GM12878 (cell line): ENCODE results near the gene CACNA1H. TPM values are rescaled to one million over a fixed set of nuclear protein-coding genes. Genes with fewer than 3 reads are reported as not detected.

Source experiments
- ATAC-seq: fragments of 200-7000 bp; cut with Tn5 transposase; 3 replicates; pipeline ENCODE4 v1.9.1; 2020; ENCODE audit warnings: mild to moderate bottlenecking, moderate library complexity
- BruUV-seq: library from RNA; stranded (reverse); fragments of 400-500 nt; replicated peaks from 2 replicates; lab custom pipeline; 2021; lab: Mats Ljungman, UMichigan
- CTCF ChIA-PET: fragments of 300-600 bp; sonication (Branson Sonifier 250); formaldehyde crosslinking; extraction: SDS; loops from one replicate; lab custom pipeline; 2021; ENCODE audit warnings: inconsistent platforms; lab: Yijun Ruan, JAX
- POLR2A ChIA-PET: fragments of 350-600 bp; formaldehyde crosslinking; extraction: SDS; loops from one replicate; lab custom pipeline; 2021; ENCODE audit warnings: inconsistent platforms; lab: Charles Lee
- RAD21 ChIA-PET: fragments of 300-600 bp; sonication (Branson Sonifier 250); formaldehyde crosslinking; loops from one replicate; lab custom pipeline; 2023; ENCODE audit warnings: antibody characterized with exemption; ENCODE audit not compliant: unreplicated experiment; lab: Charles Lee
- SMC1A ChIA-PET: fragments of 300-600 bp; sonication (Branson Sonifier 250); formaldehyde crosslinking; loops from one replicate; lab custom pipeline; 2023; ENCODE audit not compliant: unreplicated experiment, uncharacterized antibody; lab: Charles Lee
- DNase-seq: peaks from one replicate; pipeline ENCODE4 v3.0.0-alpha.2; 2011; ENCODE audit warnings: low read depth, low spot score
- FAIRE-seq: peaks from 3 replicates; lab custom pipeline; 2011; peaks lifted over from hg19 to GRCh38; lab: Jason Lieb, UNC
- H2AFZ ChIP-seq: 2 replicates; pipeline ENCODE4 v1.6.0; 2011; ENCODE audit warnings: low read depth, low read length, control low read depth; ENCODE audit not compliant: control insufficient read depth
- H3K27ac ChIP-seq: 2 replicates; pipeline ENCODE4 v1.5.1; 2011; ENCODE audit warnings: control low read depth; ENCODE audit not compliant: control insufficient read depth, insufficient read depth
- H3K27me3 ChIP-seq, 2 experiments: replicated peaks in 1 of 2; 2 replicates each; pipeline versions ENCODE4 v1.6.0 to v1.6.1; 2011; ENCODE audit warnings: low read length in 1 of 2; ENCODE audit not compliant: control insufficient read depth in 2 of 2, insufficient read depth in 2 of 2
- H3K36me3 ChIP-seq, 2 experiments: 2 replicates each; pipeline ENCODE4 v1.5.1; 2011; ENCODE audit warnings: low read length in 1 of 2; ENCODE audit not compliant: control insufficient read depth in 2 of 2, insufficient read depth in 2 of 2
- H3K4me1 ChIP-seq: 2 replicates; pipeline ENCODE4 v1.6.1; 2011; ENCODE audit warnings: mild to moderate bottlenecking, low read length, moderate library complexity, mixed read lengths; ENCODE audit not compliant: control insufficient read depth, insufficient read depth
- H3K4me2 ChIP-seq: 2 replicates; pipeline ENCODE4 v1.6.0; 2011; ENCODE audit warnings: control low read depth; ENCODE audit not compliant: control insufficient read depth, insufficient read depth
- H3K4me3 ChIP-seq: fragments of 200-600 bp; sonication (generic); 2 replicates; pipeline ENCODE4 v1.5.1; 2016
- H3K79me2 ChIP-seq: 2 replicates; pipeline ENCODE4 v1.6.0; 2011; ENCODE audit warnings: low read length; ENCODE audit not compliant: control insufficient read depth, insufficient read depth
- H3K9ac ChIP-seq: 2 replicates; pipeline ENCODE4 v1.8.0; 2011; ENCODE audit warnings: low read length, control low read depth, mixed read lengths; ENCODE audit not compliant: control insufficient read depth, insufficient read depth
- H3K9me3 ChIP-seq: replicated peaks from 3 replicates; pipeline ENCODE4 v1.5.1; 2011; ENCODE audit warnings: mild to moderate bottlenecking, low read length; ENCODE audit not compliant: control insufficient read depth, insufficient read depth
- H4K20me1 ChIP-seq: 2 replicates; pipeline ENCODE4 v1.6.0; 2011; ENCODE audit not compliant: control insufficient read depth, insufficient read depth
- ATF3 ChIP-seq: IDR thresholded peaks from 2 replicates; pipeline ENCODE4 v1.6.1; 2011; ENCODE audit warnings: low read depth, mild to moderate bottlenecking, low read length, moderate library complexity, borderline replicate concordance; ENCODE audit errors: extremely low read depth
- FOXM1 ChIP-seq: IDR thresholded peaks from 2 replicates; pipeline ENCODE4 v1.6.1; 2012; ENCODE audit warnings: low read depth, mild to moderate bottlenecking, inconsistent platforms, low read length, moderate library complexity
- GABPA ChIP-seq: IDR thresholded peaks from 2 replicates; pipeline ENCODE4 v1.6.1; 2014; ENCODE audit warnings: antibody characterized with exemption, low read depth, mild to moderate bottlenecking, inconsistent platforms
- LARP7 ChIP-seq: fragments of 450-650 bp; IDR thresholded peaks from 2 replicates; pipeline ENCODE4 v1.6.1; 2017; ENCODE audit warnings: mild to moderate bottlenecking
- NFIC ChIP-seq: IDR thresholded peaks from 2 replicates; pipeline ENCODE4 v1.6.1; 2012; ENCODE audit warnings: low read depth, mild to moderate bottlenecking, inconsistent platforms, low read length, moderate library complexity
- REST ChIP-seq: IDR thresholded peaks from 2 replicates; pipeline ENCODE4 v1.6.1; 2012; ENCODE audit warnings: mild to moderate bottlenecking, low read depth, low read length
- WGBS: methylation state at CpG from one replicate; pipeline ENCODE4 v1.1.6; 2016; ENCODE audit warnings: low lambda C conversion rate; ENCODE audit not compliant: insufficient replicate concordance, insufficient coverage; ENCODE audit errors: missing lambda C conversion rate; 5-methylcytosine and 5-hydroxymethylcytosine counted together
- in situ Hi-C: fragments of 300-500 bp; cut with MboI; formaldehyde crosslinking; loops from 9 replicates; pipeline ENCODE4 v1.14.3; 2018; ENCODE audit warnings: mixed read lengths
- intact Hi-C: fragments of 100-400 bp; cut with micrococcal nuclease; formaldehyde crosslinking; loops from one replicate; pipeline ENCODE4 v1.14.2; 2022; ENCODE audit not compliant: unreplicated experiment
- polyA plus RNA-seq, 11 experiments: library from polyadenylated mRNA; depleted of rRNA in 4 of 11; unstranded in 6 of 11; stranded (reverse) in 5 of 11; fragments of >200 nt; fragmentation: Nextera tagmentation in 4 of 11; fragmentation: Illumina TruSeq in 1 of 11; extraction: Ambion mirVana in 4 of 11; extraction: Trizol in 1 of 11; gene quantifications; 1 replicate in 1 of 11; 2 replicates in 10 of 11; pipeline versions ENCODE4 v1.2.1 to v1.2.3, GENCODE V29; 2011 to 2016; ENCODE audit warnings: inconsistent platforms in 2 of 11, missing spikeins in 2 of 11, low read depth in 1 of 11
- total RNA-seq, 4 experiments: library from RNA; depleted of rRNA in 3 of 4; stranded (reverse); fragments of >200 nt in 3 of 4; fragmentation: Illumina TruSeq in 1 of 4; extraction: Trizol in 1 of 4; gene quantifications; 2 replicates each; pipeline versions ENCODE4 v1.2.1 to v1.2.3, GENCODE V29; 2013 to 2021
- TF ChIP-seq, protein P1 (sequence below): fragments of 450-650 bp; IDR thresholded peaks from 2 replicates; pipeline ENCODE4 v1.6.1; 2018; ENCODE audit warnings: mild to moderate bottlenecking, low read depth, moderate library complexity; ENCODE audit not compliant: partially characterized antibody
- TF ChIP-seq, protein P2 (sequence below): IDR thresholded peaks from 2 replicates; pipeline ENCODE4 v1.6.1; 2012; ENCODE audit warnings: improper control_type of control experiment, low read depth, low read length; ENCODE audit not compliant: insufficient replicate concordance

Gene CACNA1H
- total and polyA plus RNA-seq, 10 of the 15 experiments (the other 5 are each of a cell fraction or from before 2014, with no cell fraction given) = 0.03 to 0.54 TPM; not detected in 8

- Histone ChIP-seq H2AFZ (no peak overlapping the region), H3K4me3 (no peak overlapping the region), H4K20me1 (no peaks in the 10 kb centered on the region), H3K4me2 (no peak overlapping the region), H3K27me3 (no peaks in the 10 kb centered on the region), H3K9ac (no peak overlapping the region), H3K4me1 (no peaks in the 10 kb centered on the region), H3K36me3 (no peaks in the 10 kb centered on the region), H3K27ac (no peak overlapping the region), H3K9me3 (no peaks in the 10 kb centered on the region), H3K79me2 (no peaks in the 10 kb centered on the region)
- BruUV-seq = no TSS peak
- in situ Hi-C loops (no loop called here), intact Hi-C loops (no loop called here)
- ATAC-seq (no peak), FAIRE-seq (no peak), DNase-seq (no peak)
- ChIA-PET CTCF (no interaction called here), SMC1A (no interaction called here), POLR2A (no interaction called here), RAD21 (no interaction called here)
- 54% methylated on average over 24 of the region's 36 CpGs for WGBS
- TF ChIP-seq ATF3 (no peak), REST (no peak), NFIC (no peak), FOXM1 (no peak), GABPA (no peak), LARP7 (no peak)
- TF ChIP-seq, protein P1, sequence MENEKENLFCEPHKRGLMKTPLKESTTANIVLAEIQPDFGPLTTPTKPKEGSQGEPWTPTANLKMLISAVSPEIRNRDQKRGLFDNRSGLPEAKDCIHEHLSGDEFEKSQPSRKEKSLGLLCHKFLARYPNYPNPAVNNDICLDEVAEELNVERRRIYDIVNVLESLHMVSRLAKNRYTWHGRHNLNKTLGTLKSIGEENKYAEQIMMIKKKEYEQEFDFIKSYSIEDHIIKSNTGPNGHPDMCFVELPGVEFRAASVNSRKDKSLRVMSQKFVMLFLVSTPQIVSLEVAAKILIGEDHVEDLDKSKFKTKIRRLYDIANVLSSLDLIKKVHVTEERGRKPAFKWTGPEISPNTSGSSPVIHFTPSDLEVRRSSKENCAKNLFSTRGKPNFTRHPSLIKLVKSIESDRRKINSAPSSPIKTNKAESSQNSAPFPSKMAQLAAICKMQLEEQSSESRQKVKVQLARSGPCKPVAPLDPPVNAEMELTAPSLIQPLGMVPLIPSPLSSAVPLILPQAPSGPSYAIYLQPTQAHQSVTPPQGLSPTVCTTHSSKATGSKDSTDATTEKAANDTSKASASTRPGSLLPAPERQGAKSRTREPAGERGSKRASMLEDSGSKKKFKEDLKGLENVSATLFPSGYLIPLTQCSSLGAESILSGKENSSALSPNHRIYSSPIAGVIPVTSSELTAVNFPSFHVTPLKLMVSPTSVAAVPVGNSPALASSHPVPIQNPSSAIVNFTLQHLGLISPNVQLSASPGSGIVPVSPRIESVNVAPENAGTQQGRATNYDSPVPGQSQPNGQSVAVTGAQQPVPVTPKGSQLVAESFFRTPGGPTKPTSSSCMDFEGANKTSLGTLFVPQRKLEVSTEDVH = no peak
- TF ChIP-seq, protein P2, sequence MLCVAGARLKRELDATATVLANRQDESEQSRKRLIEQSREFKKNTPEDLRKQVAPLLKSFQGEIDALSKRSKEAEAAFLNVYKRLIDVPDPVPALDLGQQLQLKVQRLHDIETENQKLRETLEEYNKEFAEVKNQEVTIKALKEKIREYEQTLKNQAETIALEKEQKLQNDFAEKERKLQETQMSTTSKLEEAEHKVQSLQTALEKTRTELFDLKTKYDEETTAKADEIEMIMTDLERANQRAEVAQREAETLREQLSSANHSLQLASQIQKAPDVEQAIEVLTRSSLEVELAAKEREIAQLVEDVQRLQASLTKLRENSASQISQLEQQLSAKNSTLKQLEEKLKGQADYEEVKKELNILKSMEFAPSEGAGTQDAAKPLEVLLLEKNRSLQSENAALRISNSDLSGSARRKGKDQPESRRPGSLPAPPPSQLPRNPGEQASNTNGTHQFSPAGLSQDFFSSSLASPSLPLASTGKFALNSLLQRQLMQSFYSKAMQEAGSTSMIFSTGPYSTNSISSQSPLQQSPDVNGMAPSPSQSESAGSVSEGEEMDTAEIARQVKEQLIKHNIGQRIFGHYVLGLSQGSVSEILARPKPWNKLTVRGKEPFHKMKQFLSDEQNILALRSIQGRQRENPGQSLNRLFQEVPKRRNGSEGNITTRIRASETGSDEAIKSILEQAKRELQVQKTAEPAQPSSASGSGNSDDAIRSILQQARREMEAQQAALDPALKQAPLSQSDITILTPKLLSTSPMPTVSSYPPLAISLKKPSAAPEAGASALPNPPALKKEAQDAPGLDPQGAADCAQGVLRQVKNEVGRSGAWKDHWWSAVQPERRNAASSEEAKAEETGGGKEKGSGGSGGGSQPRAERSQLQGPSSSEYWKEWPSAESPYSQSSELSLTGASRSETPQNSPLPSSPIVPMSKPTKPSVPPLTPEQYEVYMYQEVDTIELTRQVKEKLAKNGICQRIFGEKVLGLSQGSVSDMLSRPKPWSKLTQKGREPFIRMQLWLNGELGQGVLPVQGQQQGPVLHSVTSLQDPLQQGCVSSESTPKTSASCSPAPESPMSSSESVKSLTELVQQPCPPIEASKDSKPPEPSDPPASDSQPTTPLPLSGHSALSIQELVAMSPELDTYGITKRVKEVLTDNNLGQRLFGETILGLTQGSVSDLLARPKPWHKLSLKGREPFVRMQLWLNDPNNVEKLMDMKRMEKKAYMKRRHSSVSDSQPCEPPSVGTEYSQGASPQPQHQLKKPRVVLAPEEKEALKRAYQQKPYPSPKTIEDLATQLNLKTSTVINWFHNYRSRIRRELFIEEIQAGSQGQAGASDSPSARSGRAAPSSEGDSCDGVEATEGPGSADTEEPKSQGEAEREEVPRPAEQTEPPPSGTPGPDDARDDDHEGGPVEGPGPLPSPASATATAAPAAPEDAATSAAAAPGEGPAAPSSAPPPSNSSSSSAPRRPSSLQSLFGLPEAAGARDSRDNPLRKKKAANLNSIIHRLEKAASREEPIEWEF = no peak
- TF ChIP-seq, all 136 proteins: peak for 0
Observed at GRCh38 chr16:1171854-1172428, 19.0 kb downstream of the CACNA1H start.
